CD4-positive, alpha-beta T cell treated with Interleukin-12 subunit alpha and Interleukin-12 subunit beta, for 1 hour (primary cell): ENCODE results near the gene LAD1.

Experiments used
- DNase-seq: peaks from one replicate; pipeline ENCODE4 v3.0.0-alpha.2; 2020

LAD1 gene

GRCh38 chr1:201344206-201345080, 54.7 kb downstream of the LAD1 start:
- no peak for DNase-seq

- no peak for DNase-seq
These were observed 57.7 kb downstream of the LAD1 start for GRCh38 chr1:201341377-201341776.

- DNase-seq = no peak
These were observed 62.2 kb downstream of the LAD1 start for GRCh38 chr1:201336711-201337450.

GRCh38 chr1:201335901-201336300, 63.2 kb downstream of the LAD1 start:
- DNase-seq = no peak

GRCh38 chr1:201335174-201335870, 63.8 kb downstream of the LAD1 start:
- no peak for DNase-seq

- DNase-seq = no peak
These were observed 64.6 kb downstream of the LAD1 start for GRCh38 chr1:201334325-201335173.

- no peak for DNase-seq
These were observed 66.3 kb downstream of the LAD1 start for GRCh38 chr1:201332616-201333335.

- DNase-seq = no peak
These were observed 67.1 kb downstream of the LAD1 start for GRCh38 chr1:201332021-201332420.

GRCh38 chr1:201331166-201331565, 68.0 kb downstream of the LAD1 start:
- DNase-seq = no peak
